ENCODE results near the gene GPC1.

- TF ChIP-seq CTCF (conservative IDR thresholded peaks at IDR 0.05 in 1 of 2, IDR thresholded peaks at IDR 0.05 in 1 of 2; ENCODE audit: low read depth in 1 of 2, low read length in 2 of 2) (no peak), EZH2 (IDR thresholded peaks at IDR 0.05; ENCODE audit: low read length, missing control alignments) (no peak)
Measured at GRCh38 chr2:240442891-240443715, 7.6 kb downstream of the GPC1 start.

Data from fibroblast of lung (primary cell).